Fibroblast of lung (primary cell): ENCODE results near the gene ETNK2. TPM values are rescaled to one million over a fixed set of nuclear protein-coding genes. Genes with fewer than 3 reads are reported as not detected.

Experiments used
- DNase-seq, 2 donors: peaks; one replicate each; pipeline versions ENCODE4 v3.0.0 to v3.0.0-alpha.2; 2010; ENCODE audit warnings: low read depth in 2 of 2
- H2AFZ ChIP-seq: 2 replicates; pipeline ENCODE4 v1.5.1; 2012; ENCODE audit warnings: low read length, control low read depth, inconsistent platforms
- H3K27ac ChIP-seq: 2 replicates; pipeline ENCODE4 v1.5.1; 2011; ENCODE audit warnings: low read length, control low read depth; ENCODE audit not compliant: insufficient read depth
- H3K27me3 ChIP-seq: 2 replicates; pipeline ENCODE4 v1.5.1; 2011; ENCODE audit warnings: mild to moderate bottlenecking, low read length; ENCODE audit not compliant: control insufficient read depth, insufficient read depth
- H3K36me3 ChIP-seq: 2 replicates; pipeline ENCODE4 v1.5.1; 2011; ENCODE audit warnings: low read length; ENCODE audit not compliant: control insufficient read depth, insufficient read depth
- H3K4me1 ChIP-seq: 2 replicates; pipeline ENCODE4 v1.5.1; 2011; ENCODE audit warnings: low read length; ENCODE audit not compliant: control insufficient read depth, insufficient read depth; ENCODE audit errors: extremely low read depth
- H3K4me2 ChIP-seq: 2 replicates; pipeline ENCODE4 v1.5.1; 2011; ENCODE audit warnings: low read length, control low read depth; ENCODE audit not compliant: insufficient read depth; ENCODE audit errors: extremely low read depth
- H3K4me3 ChIP-seq, 4 experiments: fragments of 200-600 bp in 1 of 4; sonication (generic) in 1 of 4; replicated peaks in 1 of 4; 2 replicates each; pipeline ENCODE4 v1.5.1; 2011 to 2016; ENCODE audit warnings: low read length in 4 of 4, low read depth in 3 of 4, mild to moderate bottlenecking in 3 of 4, control low read depth in 2 of 4, inconsistent platforms in 1 of 4, mixed read lengths in 1 of 4; ENCODE audit not compliant: insufficient read depth in 1 of 4; ENCODE audit errors: control extremely low read depth in 1 of 4
- H3K79me2 ChIP-seq: 2 replicates; pipeline ENCODE4 v1.5.1; 2012; ENCODE audit warnings: mild to moderate bottlenecking, low read length, inconsistent platforms; ENCODE audit not compliant: control insufficient read depth, insufficient read depth
- H3K9ac ChIP-seq: 2 replicates; pipeline ENCODE4 v1.5.1; 2011; ENCODE audit warnings: mild to moderate bottlenecking, low read length, control low read depth; ENCODE audit not compliant: insufficient read depth
- H3K9me3 ChIP-seq: 2 replicates; pipeline ENCODE4 v1.5.1; 2012; ENCODE audit warnings: low read depth, low read length; ENCODE audit not compliant: control insufficient read depth, insufficient read depth
- H4K20me1 ChIP-seq: 2 replicates; pipeline ENCODE4 v1.5.1; 2011; ENCODE audit warnings: low read length; ENCODE audit not compliant: control insufficient read depth, insufficient read depth; ENCODE audit errors: extremely low read depth
- EZH2 ChIP-seq: IDR thresholded peaks from 2 replicates; pipeline ENCODE4 v1.5.1; 2012; ENCODE audit warnings: low read length, control low read depth, mild to moderate bottlenecking; ENCODE audit errors: missing control alignments
- polyA plus RNA-seq, 2 donors: library from polyadenylated mRNA; depleted of rRNA in 1 of 2; stranded (reverse) in 1 of 2; unstranded in 1 of 2; fragments of >200 nt; gene quantifications; 2 replicates each; pipeline ENCODE4 v1.2.1, GENCODE V29; 2011 to 2012; ENCODE audit warnings: missing spikeins in 1 of 2
- total RNA-seq: library from RNA; depleted of rRNA; stranded (reverse); fragments of >200 nt; gene quantifications from 2 replicates; pipeline ENCODE4 v1.2.1, GENCODE V29; 2014
- TF ChIP-seq, protein P1 (sequence below), 2 donors: IDR thresholded peaks in 1 of 2; conservative IDR thresholded peaks in 1 of 2; 1 replicate in 1 of 2; 2 replicates in 1 of 2; pipeline ENCODE4 v1.5.1; 2011 to 2012; ENCODE audit warnings: low read length in 2 of 2, control low read depth in 1 of 2, inconsistent platforms in 1 of 2, low read depth in 1 of 2, mild to moderate bottlenecking in 1 of 2

Gene ETNK2
- total and polyA plus RNA-seq, 2 donors (not counting 1 experiment from before 2014, with no cell fraction given), result 1.7 to 4.0 TPM

GRCh38 chr1:204143276-204144041 lies 8.4 kb downstream of the ETNK2 start:
- Histone ChIP-seq H3K4me3 (no peak overlapping the region), H3K4me2 (no peak overlapping the region), H3K9me3 (no peaks in the 10 kb centered on the region), H3K27me3 (peaks cover 10% of the 10 kb centered on the region), H3K4me1 (no peaks in the 10 kb centered on the region), H3K36me3 (no peaks in the 10 kb centered on the region), H2AFZ (no peak overlapping the region), H4K20me1 (no peaks in the 10 kb centered on the region), H3K9ac (no peak overlapping the region), H3K79me2 (no peaks in the 10 kb centered on the region), H3K27ac (no peak overlapping the region)
- DNase-seq, result no peak
- TF ChIP-seq, protein P1, sequence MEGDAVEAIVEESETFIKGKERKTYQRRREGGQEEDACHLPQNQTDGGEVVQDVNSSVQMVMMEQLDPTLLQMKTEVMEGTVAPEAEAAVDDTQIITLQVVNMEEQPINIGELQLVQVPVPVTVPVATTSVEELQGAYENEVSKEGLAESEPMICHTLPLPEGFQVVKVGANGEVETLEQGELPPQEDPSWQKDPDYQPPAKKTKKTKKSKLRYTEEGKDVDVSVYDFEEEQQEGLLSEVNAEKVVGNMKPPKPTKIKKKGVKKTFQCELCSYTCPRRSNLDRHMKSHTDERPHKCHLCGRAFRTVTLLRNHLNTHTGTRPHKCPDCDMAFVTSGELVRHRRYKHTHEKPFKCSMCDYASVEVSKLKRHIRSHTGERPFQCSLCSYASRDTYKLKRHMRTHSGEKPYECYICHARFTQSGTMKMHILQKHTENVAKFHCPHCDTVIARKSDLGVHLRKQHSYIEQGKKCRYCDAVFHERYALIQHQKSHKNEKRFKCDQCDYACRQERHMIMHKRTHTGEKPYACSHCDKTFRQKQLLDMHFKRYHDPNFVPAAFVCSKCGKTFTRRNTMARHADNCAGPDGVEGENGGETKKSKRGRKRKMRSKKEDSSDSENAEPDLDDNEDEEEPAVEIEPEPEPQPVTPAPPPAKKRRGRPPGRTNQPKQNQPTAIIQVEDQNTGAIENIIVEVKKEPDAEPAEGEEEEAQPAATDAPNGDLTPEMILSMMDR (conservative IDR thresholded peaks at IDR 0.05 in 1 of 2, IDR thresholded peaks at IDR 0.05 in 1 of 2; ENCODE audit: low read depth in 1 of 2, low read length in 2 of 2), result no peak
- no peak for TF ChIP-seq EZH2

- Histone ChIP-seq H3K27me3 (peaks cover 4% of the 10 kb centered on the region), H2AFZ (no peak overlapping the region), H3K4me3 (no peak overlapping the region), H3K9me3 (no peaks in the 10 kb centered on the region), H3K9ac (no peak overlapping the region), H3K4me1 (no peaks in the 10 kb centered on the region), H3K27ac (no peak overlapping the region), H3K79me2 (no peaks in the 10 kb centered on the region), H4K20me1 (no peaks in the 10 kb centered on the region), H3K36me3 (no peaks in the 10 kb centered on the region), H3K4me2 (no peak overlapping the region)
- TF ChIP-seq, protein P1 (conservative IDR thresholded peaks at IDR 0.05 in 1 of 2, IDR thresholded peaks at IDR 0.05 in 1 of 2; ENCODE audit: low read depth in 1 of 2, low read length in 2 of 2), result no peak
- no peak for TF ChIP-seq EZH2
- no peak for DNase-seq
These were observed 9.5 kb downstream of the ETNK2 start for GRCh38 chr1:204142032-204142974.

- H3K4me2 ChIP-seq, result no peak overlapping the region
- H3K79me2 ChIP-seq, result no peaks in the 10 kb centered on the region
- H4K20me1 ChIP-seq, result no peaks in the 10 kb centered on the region
- no peaks in the 10 kb centered on the region for H3K36me3 ChIP-seq
- no peak overlapping the region for H3K9ac ChIP-seq
- DNase-seq, result no peak
- no peak for TF ChIP-seq EZH2
- TF ChIP-seq, protein P1 (conservative IDR thresholded peaks at IDR 0.05 in 1 of 2, IDR thresholded peaks at IDR 0.05 in 1 of 2; ENCODE audit: low read depth in 1 of 2, low read length in 2 of 2), result no peak
- peaks cover 4% of the 10 kb centered on the region for H3K27me3 ChIP-seq
- no peak overlapping the region for H3K27ac ChIP-seq
- no peaks in the 10 kb centered on the region for H3K4me1 ChIP-seq
- no peak overlapping the region for H3K4me3 ChIP-seq
- H3K9me3 ChIP-seq, result no peaks in the 10 kb centered on the region
- no peak overlapping the region for H2AFZ ChIP-seq
These were observed 10.7 kb downstream of the ETNK2 start for GRCh38 chr1:204141131-204141530.
